ENCODE results near the gene MED15. TPM values are rescaled to one million over a fixed set of nuclear protein-coding genes. Genes with fewer than 3 reads are reported as not detected.

MED15 gene
- total and polyA plus RNA-seq, 10 donors: 32.2 to 162 (median 89.7) TPM

DNA sequence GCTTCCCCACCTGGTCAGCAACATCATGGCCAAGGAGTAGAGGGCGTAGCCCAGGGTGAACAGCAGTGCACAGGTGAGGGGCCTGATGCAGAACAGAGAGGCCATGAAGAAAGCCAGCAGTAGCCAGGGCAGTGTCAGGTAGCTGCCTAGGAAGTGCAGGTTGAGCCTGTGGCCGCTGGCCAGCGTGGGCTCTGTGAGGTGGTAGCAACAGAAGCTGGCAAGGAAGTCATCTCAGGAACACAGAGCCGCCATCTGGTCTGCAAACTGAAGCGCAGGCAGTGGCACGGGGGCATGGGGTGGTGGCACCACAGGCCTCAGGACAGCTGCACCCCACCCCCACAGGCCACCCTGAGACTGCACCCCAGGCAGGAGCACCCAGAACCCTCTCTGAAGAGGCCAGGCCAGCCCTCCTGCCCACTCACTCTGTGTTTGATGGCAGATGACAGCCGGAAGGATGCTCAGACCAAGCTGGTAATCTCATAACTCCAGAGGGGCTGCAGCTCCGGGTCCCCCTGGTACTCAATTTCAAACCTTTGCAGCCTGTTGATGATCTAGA lies 95.3 kb downstream of the MED15 start:
- no peaks in the 10 kb centered on the region for H3K36me3 ChIP-seq
- H3K9me3 ChIP-seq: no peaks in the 10 kb centered on the region
- WGBS, 5 donors: 45 to 76% (median 59%) methylated on average over 4 to 8 of the region's 8 CpGs
- H3K4me1 ChIP-seq: peaks cover 0 to 13% (median 6%) of the 10 kb centered on the region in 6 donors
- H3K4me3 ChIP-seq: no peak overlapping the region
- intact Hi-C loops (cut with DNase I; ENCODE audit: low total_unique reads): no loop called here
- H3K27me3 ChIP-seq (replicated peaks in 1 of 7): no peaks in the 10 kb centered on the region
- TF ChIP-seq POLR2AphosphoS5 (IDR thresholded peaks at IDR 0.05): no peak
- TF ChIP-seq POLR2A (IDR thresholded peaks at IDR 0.05): no peak
- TF ChIP-seq, protein P1, sequence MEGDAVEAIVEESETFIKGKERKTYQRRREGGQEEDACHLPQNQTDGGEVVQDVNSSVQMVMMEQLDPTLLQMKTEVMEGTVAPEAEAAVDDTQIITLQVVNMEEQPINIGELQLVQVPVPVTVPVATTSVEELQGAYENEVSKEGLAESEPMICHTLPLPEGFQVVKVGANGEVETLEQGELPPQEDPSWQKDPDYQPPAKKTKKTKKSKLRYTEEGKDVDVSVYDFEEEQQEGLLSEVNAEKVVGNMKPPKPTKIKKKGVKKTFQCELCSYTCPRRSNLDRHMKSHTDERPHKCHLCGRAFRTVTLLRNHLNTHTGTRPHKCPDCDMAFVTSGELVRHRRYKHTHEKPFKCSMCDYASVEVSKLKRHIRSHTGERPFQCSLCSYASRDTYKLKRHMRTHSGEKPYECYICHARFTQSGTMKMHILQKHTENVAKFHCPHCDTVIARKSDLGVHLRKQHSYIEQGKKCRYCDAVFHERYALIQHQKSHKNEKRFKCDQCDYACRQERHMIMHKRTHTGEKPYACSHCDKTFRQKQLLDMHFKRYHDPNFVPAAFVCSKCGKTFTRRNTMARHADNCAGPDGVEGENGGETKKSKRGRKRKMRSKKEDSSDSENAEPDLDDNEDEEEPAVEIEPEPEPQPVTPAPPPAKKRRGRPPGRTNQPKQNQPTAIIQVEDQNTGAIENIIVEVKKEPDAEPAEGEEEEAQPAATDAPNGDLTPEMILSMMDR (IDR thresholded peaks at IDR 0.05 in 8 of 11, conservative IDR thresholded peaks at IDR 0.05 in 3 of 11): no peak
- DNase-seq: no peak
- no peak overlapping the region for H3K27ac ChIP-seq

DNA sequence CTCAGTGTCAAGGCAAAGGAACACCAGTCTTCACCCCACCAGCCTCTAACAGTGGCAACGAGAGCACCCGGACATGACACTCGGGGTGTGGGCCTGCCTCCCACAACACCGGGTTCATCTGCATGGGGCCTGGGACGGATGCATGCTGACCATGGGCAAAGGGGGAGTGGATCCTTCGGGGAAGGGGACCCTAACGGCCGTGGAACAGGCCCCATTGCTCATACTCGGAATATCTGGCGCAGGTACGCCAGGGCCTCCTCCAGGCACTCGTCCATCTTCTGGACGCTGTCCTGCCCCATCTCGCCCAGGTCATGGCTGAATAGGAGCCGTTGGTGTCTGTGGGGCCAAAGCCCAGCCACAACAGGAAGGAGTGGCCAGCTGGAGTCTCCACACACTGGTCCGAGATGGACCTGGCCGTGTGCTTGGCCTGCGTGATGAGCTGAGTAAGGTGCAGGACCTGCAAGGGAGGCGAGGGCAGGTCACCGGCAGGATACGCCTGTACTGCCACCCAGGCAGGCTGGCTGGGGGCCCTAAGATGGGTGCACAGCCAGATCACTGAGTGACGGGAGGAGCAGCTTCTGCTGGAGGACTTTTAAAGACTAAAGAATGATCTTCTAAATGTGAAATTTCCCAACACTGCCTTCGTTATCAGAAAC lies 96.8 kb downstream of the MED15 start:
- Histone ChIP-seq H3K27me3 (replicated peaks in 1 of 7) (no peaks in the 10 kb centered on the region), H3K4me3 (no peak overlapping the region), H3K9me3 (no peaks in the 10 kb centered on the region), H3K27ac (no peak overlapping the region), H3K4me1 (peaks cover 0 to 13% (median 6%) of the 10 kb centered on the region in 6 donors), H3K36me3 (no peaks in the 10 kb centered on the region)
- intact Hi-C loops (cut with DNase I; ENCODE audit: low total_unique reads): no loop called here
- 80 to 88% (median 84%) methylated on average over 6 to 23 of the region's 23 CpGs for WGBS, 5 donors
- TF ChIP-seq, protein P1 (IDR thresholded peaks at IDR 0.05 in 8 of 11, conservative IDR thresholded peaks at IDR 0.05 in 3 of 11): no peak
- TF ChIP-seq POLR2AphosphoS5 (IDR thresholded peaks at IDR 0.05): no peak
- DNase-seq: no peak

DNA sequence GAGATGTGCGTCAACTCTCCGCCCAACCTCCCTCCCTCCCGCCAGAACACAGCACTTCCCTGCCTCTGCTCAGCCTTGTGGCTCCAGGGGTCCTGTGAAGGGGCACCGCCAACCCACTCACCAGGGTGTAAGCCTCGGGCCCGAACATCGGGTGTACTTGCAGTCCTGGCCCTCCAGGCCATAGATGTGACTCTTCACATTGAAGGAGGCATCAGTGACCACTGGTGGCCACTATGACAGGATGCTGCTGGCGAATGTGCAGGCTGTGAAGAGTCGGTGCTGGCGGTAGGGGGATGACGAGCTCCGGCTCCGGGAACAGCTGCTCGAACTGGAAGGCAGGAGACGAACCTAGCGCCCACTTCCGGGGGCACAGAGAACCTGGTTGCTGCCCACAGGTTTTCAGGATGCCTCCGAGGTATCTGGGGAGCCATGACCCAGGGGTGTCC lies 97.4 kb downstream of the MED15 start:
- H3K4me1 ChIP-seq: peaks cover 0 to 13% (median 6%) of the 10 kb centered on the region in 6 donors
- H3K27me3 ChIP-seq (replicated peaks in 1 of 7): no peaks in the 10 kb centered on the region
- no peak overlapping the region for H3K4me3 ChIP-seq
- no peak overlapping the region for H3K27ac ChIP-seq
- no peaks in the 10 kb centered on the region for H3K9me3 ChIP-seq
- intact Hi-C loops (cut with DNase I; ENCODE audit: low total_unique reads): no loop called here
- DNase-seq: no peak
- TF ChIP-seq, protein P1 (IDR thresholded peaks at IDR 0.05 in 8 of 11, conservative IDR thresholded peaks at IDR 0.05 in 3 of 11): no peak
- no peak for TF ChIP-seq POLR2AphosphoS5 (IDR thresholded peaks at IDR 0.05)
- TF ChIP-seq POLR2A (IDR thresholded peaks at IDR 0.05): no peak
- 82 to 94% (median 83%) methylated on average over 15 to 18 of the region's 18 CpGs for WGBS, 5 donors
- no peaks in the 10 kb centered on the region for H3K36me3 ChIP-seq

DNA sequence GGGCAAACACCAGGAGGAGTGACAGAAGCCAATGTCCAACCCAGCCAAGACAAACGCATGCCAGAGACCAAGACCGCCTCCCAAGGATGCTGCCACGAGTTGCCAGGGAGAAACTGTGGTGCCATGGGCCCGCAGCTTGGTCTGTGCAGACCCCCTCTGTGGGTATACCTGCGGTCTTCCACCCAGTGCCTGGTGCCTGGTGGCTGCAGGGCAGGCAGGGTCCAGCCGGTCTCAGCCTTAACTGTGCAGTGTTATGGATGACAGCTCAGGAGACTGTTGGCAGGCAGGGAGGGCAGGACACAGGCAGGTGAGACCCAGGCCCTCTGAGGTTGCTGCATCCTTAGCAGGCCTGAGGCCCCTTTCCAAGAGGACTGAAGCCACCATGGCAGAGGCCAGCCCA lies 97.9 kb downstream of the MED15 start:
- no peaks in the 10 kb centered on the region for H3K36me3 ChIP-seq
- WGBS, 5 donors: 85 to 93% (median 91%) methylated on average over 4 to 6 of the region's 6 CpGs
- TF ChIP-seq POLR2A (IDR thresholded peaks at IDR 0.05): no peak
- no peak for TF ChIP-seq POLR2AphosphoS5 (IDR thresholded peaks at IDR 0.05)
- TF ChIP-seq, protein P1 (IDR thresholded peaks at IDR 0.05 in 8 of 11, conservative IDR thresholded peaks at IDR 0.05 in 3 of 11): no peak
- H3K4me1 ChIP-seq: peaks cover 0 to 13% (median 6%) of the 10 kb centered on the region in 6 donors
- H3K27me3 ChIP-seq (replicated peaks in 1 of 7): no peaks in the 10 kb centered on the region
- no peak overlapping the region for H3K27ac ChIP-seq
- no peaks in the 10 kb centered on the region for H3K9me3 ChIP-seq
- no peak for DNase-seq
- intact Hi-C loops (cut with DNase I; ENCODE audit: low total_unique reads): no loop called here
- no peak overlapping the region for H3K4me3 ChIP-seq
